Measurements from ENCODE around the gene THOC6.

Gene THOC6

GRCh38 chr16:3008690-3009037 lies 15.2 kb upstream of the THOC6 start:
- Histone ChIP-seq H3K4me2 (ENCODE audit: low read length) (no peak overlapping the region), H3K4me1 (ENCODE audit: control insufficient read depth, low read length) (peaks cover 21% of the 10 kb centered on the region), H3K27me3 (ENCODE audit: control insufficient read depth, low read length) (peaks cover 48% of the 10 kb centered on the region), H3K27ac (ENCODE audit: low read depth, low read length) (no peak overlapping the region), H3K79me2 (ENCODE audit: control insufficient read depth, low read length) (no peaks in the 10 kb centered on the region), H3F3A (ENCODE audit: control insufficient read depth, insufficient read depth) (no peaks in the 10 kb centered on the region), H3K9me3 (ENCODE audit: control insufficient read depth, insufficient read depth, low read length) (no peaks in the 10 kb centered on the region), H3K36me3 (ENCODE audit: control insufficient read depth, low read length) (no peaks in the 10 kb centered on the region), H3K4me3 (ENCODE audit: low read length) (no peak overlapping the region), H4K20me1 (ENCODE audit: control insufficient read depth, insufficient read depth, low read depth, low read length) (no peaks in the 10 kb centered on the region), H3K9me2 (replicated peaks; ENCODE audit: control insufficient read depth, low read length) (no peaks in the 10 kb centered on the region)
- TF ChIP-seq, protein P1, sequence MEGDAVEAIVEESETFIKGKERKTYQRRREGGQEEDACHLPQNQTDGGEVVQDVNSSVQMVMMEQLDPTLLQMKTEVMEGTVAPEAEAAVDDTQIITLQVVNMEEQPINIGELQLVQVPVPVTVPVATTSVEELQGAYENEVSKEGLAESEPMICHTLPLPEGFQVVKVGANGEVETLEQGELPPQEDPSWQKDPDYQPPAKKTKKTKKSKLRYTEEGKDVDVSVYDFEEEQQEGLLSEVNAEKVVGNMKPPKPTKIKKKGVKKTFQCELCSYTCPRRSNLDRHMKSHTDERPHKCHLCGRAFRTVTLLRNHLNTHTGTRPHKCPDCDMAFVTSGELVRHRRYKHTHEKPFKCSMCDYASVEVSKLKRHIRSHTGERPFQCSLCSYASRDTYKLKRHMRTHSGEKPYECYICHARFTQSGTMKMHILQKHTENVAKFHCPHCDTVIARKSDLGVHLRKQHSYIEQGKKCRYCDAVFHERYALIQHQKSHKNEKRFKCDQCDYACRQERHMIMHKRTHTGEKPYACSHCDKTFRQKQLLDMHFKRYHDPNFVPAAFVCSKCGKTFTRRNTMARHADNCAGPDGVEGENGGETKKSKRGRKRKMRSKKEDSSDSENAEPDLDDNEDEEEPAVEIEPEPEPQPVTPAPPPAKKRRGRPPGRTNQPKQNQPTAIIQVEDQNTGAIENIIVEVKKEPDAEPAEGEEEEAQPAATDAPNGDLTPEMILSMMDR (IDR thresholded peaks at IDR 0.05; ENCODE audit: low read depth, low read length, poor library complexity, severe bottlenecking), result no peak
- no peak for TF ChIP-seq EZH2phosphoT487 (IDR thresholded peaks at IDR 0.05; ENCODE audit: borderline replicate concordance, low read length)

DNA sequence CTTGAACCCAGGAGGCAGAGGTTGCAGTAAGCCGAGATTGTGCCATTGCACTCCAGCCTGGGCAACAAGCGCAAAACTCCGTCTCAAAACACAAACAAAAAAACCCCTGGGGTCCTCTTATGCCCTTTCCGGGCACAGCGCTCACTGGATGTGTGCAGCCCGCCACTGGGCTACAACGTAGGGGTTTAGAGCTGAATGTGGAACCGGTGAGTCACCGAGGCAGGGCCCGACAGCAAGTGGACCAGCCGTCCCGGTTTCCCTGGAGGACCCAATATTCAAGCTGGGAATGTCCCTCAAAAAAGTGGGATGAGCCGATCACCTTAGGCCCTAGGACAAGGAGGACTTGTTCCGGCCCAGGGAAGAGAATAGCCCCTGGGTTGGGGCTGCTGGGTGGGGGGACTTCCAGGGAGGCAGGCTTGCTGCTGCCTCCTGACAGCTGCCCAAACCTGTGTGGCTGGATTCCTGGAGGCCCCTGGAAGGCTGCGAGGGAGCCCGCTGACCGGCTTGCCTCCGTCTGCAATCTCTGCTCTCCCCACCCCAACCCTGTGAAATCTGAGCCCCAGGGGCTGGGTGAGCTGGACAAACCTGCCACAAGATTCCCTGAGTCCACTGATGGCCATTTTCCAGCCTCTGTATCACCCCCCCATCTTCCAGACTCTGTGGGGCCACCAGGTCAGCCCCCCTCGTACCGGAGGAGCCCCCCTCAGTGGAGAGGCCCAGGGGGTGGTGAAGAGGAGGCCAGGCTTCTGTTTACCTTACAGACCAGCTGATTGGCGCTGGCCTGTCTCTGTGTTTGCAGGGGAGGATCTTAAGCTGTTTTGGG lies 14.1 kb upstream of the THOC6 start:
- H3K4me3 ChIP-seq (ENCODE audit: low read length), result no peak overlapping the region
- H3K27me3 ChIP-seq (ENCODE audit: control insufficient read depth, low read length), result peaks cover 47% of the 10 kb centered on the region
- no peaks in the 10 kb centered on the region for H3K9me2 ChIP-seq (replicated peaks; ENCODE audit: control insufficient read depth, low read length)
- no peaks in the 10 kb centered on the region for H3F3A ChIP-seq (ENCODE audit: control insufficient read depth, insufficient read depth)
- H4K20me1 ChIP-seq (ENCODE audit: control insufficient read depth, insufficient read depth, low read depth, low read length), result no peaks in the 10 kb centered on the region
- H3K79me2 ChIP-seq (ENCODE audit: control insufficient read depth, low read length), result no peaks in the 10 kb centered on the region
- no peak overlapping the region for H3K27ac ChIP-seq (ENCODE audit: low read depth, low read length)
- H3K36me3 ChIP-seq (ENCODE audit: control insufficient read depth, low read length), result no peaks in the 10 kb centered on the region
- H3K4me1 ChIP-seq (ENCODE audit: control insufficient read depth, low read length), result peaks cover 20% of the 10 kb centered on the region
- H3K4me2 ChIP-seq (ENCODE audit: low read length), result no peak overlapping the region
- no peaks in the 10 kb centered on the region for H3K9me3 ChIP-seq (ENCODE audit: control insufficient read depth, insufficient read depth, low read length)
- TF ChIP-seq, protein P1 (IDR thresholded peaks at IDR 0.05; ENCODE audit: low read depth, low read length, poor library complexity, severe bottlenecking), result no peak
- no peak for TF ChIP-seq EZH2phosphoT487 (IDR thresholded peaks at IDR 0.05; ENCODE audit: borderline replicate concordance, low read length)

- no peak overlapping the region for H3K4me2 ChIP-seq (ENCODE audit: low read length)
- H3K79me2 ChIP-seq (ENCODE audit: control insufficient read depth, low read length), result no peaks in the 10 kb centered on the region
- H3F3A ChIP-seq (ENCODE audit: control insufficient read depth, insufficient read depth), result no peaks in the 10 kb centered on the region
- no peaks in the 10 kb centered on the region for H4K20me1 ChIP-seq (ENCODE audit: control insufficient read depth, insufficient read depth, low read depth, low read length)
- no peaks in the 10 kb centered on the region for H3K36me3 ChIP-seq (ENCODE audit: control insufficient read depth, low read length)
- H3K27ac ChIP-seq (ENCODE audit: low read depth, low read length), result no peak overlapping the region
- H3K4me1 ChIP-seq (ENCODE audit: control insufficient read depth, low read length), result peaks cover 17% of the 10 kb centered on the region
- H3K9me2 ChIP-seq (replicated peaks; ENCODE audit: control insufficient read depth, low read length), result no peaks in the 10 kb centered on the region
- no peaks in the 10 kb centered on the region for H3K9me3 ChIP-seq (ENCODE audit: control insufficient read depth, insufficient read depth, low read length)
- peaks cover 43% of the 10 kb centered on the region for H3K27me3 ChIP-seq (ENCODE audit: control insufficient read depth, low read length)
- no peak overlapping the region for H3K4me3 ChIP-seq (ENCODE audit: low read length)
- no peak for TF ChIP-seq EZH2phosphoT487 (IDR thresholded peaks at IDR 0.05; ENCODE audit: borderline replicate concordance, low read length)
- TF ChIP-seq, protein P1 (IDR thresholded peaks at IDR 0.05; ENCODE audit: low read depth, low read length, poor library complexity, severe bottlenecking), result no peak
These were observed 13.3 kb upstream of the THOC6 start for GRCh38 chr16:3010510-3010909.

Data from DOHH2 (cell line).